ENCODE results near the gene ZFPL1. TPM values are rescaled to one million over a fixed set of nuclear protein-coding genes. Genes with fewer than 3 reads are reported as not detected.

ZFPL1 gene
- total RNA-seq, 1 donor from 2014 or later, result 29.0 TPM

- Histone ChIP-seq H3K27ac (no peak overlapping the region), H3K4me3 (no peak overlapping the region), H3K27me3 (ENCODE audit: low read depth) (no peaks in the 10 kb centered on the region), H3K4me1 (no peaks in the 10 kb centered on the region), H3K36me3 (no peaks in the 10 kb centered on the region), H3K9me3 (no peaks in the 10 kb centered on the region)
- ATAC-seq (no peak), DNase-seq (no peak)
- intact Hi-C loops (cut with DNase I), result no loop called here
- no peak for TF ChIP-seq CTCF (IDR thresholded peaks at IDR 0.05)
These were observed 17.2 kb upstream of the ZFPL1 start for GRCh38 chr11:65066805-65067291.

DNA sequence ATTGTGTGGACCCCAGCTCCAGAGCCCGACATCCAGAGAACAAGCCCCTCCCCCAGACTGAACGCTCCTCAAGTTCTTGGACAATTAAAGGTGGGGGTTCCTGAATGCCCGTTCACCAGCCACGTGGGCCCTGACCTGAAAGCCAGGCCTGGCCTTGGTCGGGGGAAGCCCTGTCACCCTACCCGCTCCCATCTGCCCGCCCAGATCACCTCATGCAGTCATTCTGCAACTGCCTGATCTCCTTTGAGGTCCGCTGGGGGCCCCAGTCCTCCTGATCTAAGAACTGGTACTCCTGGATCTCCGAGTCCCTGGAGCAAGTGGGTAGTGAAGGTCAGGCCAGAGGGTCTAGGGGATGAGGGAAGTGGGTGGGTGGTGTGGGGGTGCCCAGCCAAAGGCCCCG, 16.6 kb upstream of the ZFPL1 start:
- no peak for TF ChIP-seq CTCF (IDR thresholded peaks at IDR 0.05)
- ATAC-seq (no peak), DNase-seq (no peak)
- no peak overlapping the region for H3K4me3 ChIP-seq
- H3K36me3 ChIP-seq, result no peaks in the 10 kb centered on the region
- no peaks in the 10 kb centered on the region for H3K4me1 ChIP-seq
- no peak overlapping the region for H3K27ac ChIP-seq
- H3K9me3 ChIP-seq, result no peaks in the 10 kb centered on the region
- intact Hi-C loops (cut with DNase I), result no loop called here
- no peaks in the 10 kb centered on the region for H3K27me3 ChIP-seq (ENCODE audit: low read depth)

DNA sequence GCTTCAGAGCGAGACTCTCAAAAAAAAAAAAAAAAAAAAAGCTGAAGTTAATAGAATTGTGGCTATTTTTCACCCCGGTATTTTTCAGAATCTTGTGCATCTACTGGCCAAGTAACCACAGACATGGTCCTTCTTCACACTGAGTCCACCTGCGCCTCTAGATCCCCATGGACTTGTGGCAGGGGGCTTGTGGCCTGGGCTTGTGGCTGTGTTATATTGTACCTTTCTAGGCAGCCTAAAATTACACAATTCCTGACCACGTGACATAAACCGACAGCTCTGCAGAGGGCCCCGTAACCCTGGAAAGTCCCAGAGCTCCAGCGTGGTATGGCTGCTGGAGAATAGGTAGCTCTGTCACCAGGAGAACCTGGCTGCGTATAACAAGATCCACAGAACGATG, 14.8 kb upstream of the ZFPL1 start:
- H3K36me3 ChIP-seq, result no peaks in the 10 kb centered on the region
- DNase-seq (no peak), ATAC-seq (no peak)
- no peaks in the 10 kb centered on the region for H3K27me3 ChIP-seq (ENCODE audit: low read depth)
- TF ChIP-seq CTCF (IDR thresholded peaks at IDR 0.05), result no peak
- intact Hi-C loops (cut with DNase I), result no loop called here
- no peaks in the 10 kb centered on the region for H3K9me3 ChIP-seq
- H3K4me3 ChIP-seq, result no peak overlapping the region
- H3K4me1 ChIP-seq, result no peaks in the 10 kb centered on the region
- H3K27ac ChIP-seq, result no peak overlapping the region

- DNase-seq (no peak), ATAC-seq (no peak)
- intact Hi-C loops (cut with DNase I), result no loop called here
- Histone ChIP-seq H3K9me3 (no peaks in the 10 kb centered on the region), H3K4me3 (no peak overlapping the region), H3K27ac (no peak overlapping the region), H3K4me1 (no peaks in the 10 kb centered on the region), H3K27me3 (ENCODE audit: low read depth) (no peaks in the 10 kb centered on the region), H3K36me3 (no peaks in the 10 kb centered on the region)
- no peak for TF ChIP-seq CTCF (IDR thresholded peaks at IDR 0.05)
These were observed 12.0 kb upstream of the ZFPL1 start for GRCh38 chr11:65071907-65072630.

- no peak for DNase-seq
- no peak for TF ChIP-seq CTCF (IDR thresholded peaks at IDR 0.05)
- Histone ChIP-seq H3K27ac (no peak overlapping the region), H3K4me1 (no peaks in the 10 kb centered on the region), H3K9me3 (no peaks in the 10 kb centered on the region), H3K27me3 (ENCODE audit: low read depth) (no peaks in the 10 kb centered on the region), H3K4me3 (no peak overlapping the region), H3K36me3 (no peaks in the 10 kb centered on the region)
- no peak for ATAC-seq
- intact Hi-C loops (cut with DNase I), result no loop called here
These were observed 11.4 kb upstream of the ZFPL1 start for GRCh38 chr11:65072631-65072966.
